Osteoblast (primary cell): Measurements from ENCODE around the gene EIF5AL1. TPM values are rescaled to one million over a fixed set of nuclear protein-coding genes. Genes with fewer than 3 reads are reported as not detected.
"Not testable (repeated sequence)": the region's sequence is repeated elsewhere in the genome, so short reads cannot be mapped to it uniquely, and the experiment has no call there.

Experiments
- DNase-seq: peaks from one replicate; pipeline ENCODE4 v3.0.0; 2011; ENCODE audit warnings: low spot score, mixed read lengths; ENCODE audit not compliant: insufficient read length; ENCODE audit errors: missing footprints
- H2AFZ ChIP-seq: 2 replicates; pipeline ENCODE4 v1.6.0; 2011; ENCODE audit warnings: mild to moderate bottlenecking, low read length
- H3K27ac ChIP-seq: 2 replicates; pipeline ENCODE4 v1.5.1; 2011; ENCODE audit warnings: mild to moderate bottlenecking, low read depth, low read length, moderate library complexity
- H3K27me3 ChIP-seq: 2 replicates; pipeline ENCODE4 v1.6.0; 2012; ENCODE audit warnings: mild to moderate bottlenecking, control low read depth, inconsistent platforms, low read length, moderate library complexity; ENCODE audit not compliant: insufficient read depth
- H3K36me3 ChIP-seq: 2 replicates; pipeline ENCODE4 v1.5.1; 2011; ENCODE audit warnings: mild to moderate bottlenecking, low read length, control low read depth, moderate library complexity; ENCODE audit not compliant: insufficient read depth
- H3K4me1 ChIP-seq: 2 replicates; pipeline ENCODE4 v1.5.1; 2011; ENCODE audit warnings: mild to moderate bottlenecking, low read length, control low read depth, moderate library complexity; ENCODE audit not compliant: insufficient read depth
- H3K4me2 ChIP-seq: 2 replicates; pipeline ENCODE4 v1.6.0; 2011; ENCODE audit warnings: mild to moderate bottlenecking, low read length; ENCODE audit not compliant: insufficient read depth
- H3K4me3 ChIP-seq: fragments of 200-600 bp; sonication (generic); 3 replicates; pipeline ENCODE4 v1.5.1; 2012; ENCODE audit warnings: mild to moderate bottlenecking, low read length, inconsistent platforms; ENCODE audit not compliant: insufficient read depth
- H3K79me2 ChIP-seq: 2 replicates; pipeline ENCODE4 v1.6.0; 2012; ENCODE audit warnings: mild to moderate bottlenecking, low read length, control low read depth, inconsistent platforms; ENCODE audit not compliant: insufficient read depth
- H3K9me3 ChIP-seq: 2 replicates; pipeline ENCODE4 v1.5.1; 2011; ENCODE audit warnings: low read depth, low read length, control low read depth
- H4K20me1 ChIP-seq: 2 replicates; pipeline ENCODE4 v1.6.0; 2012; ENCODE audit warnings: mild to moderate bottlenecking, low read length, control low read depth; ENCODE audit not compliant: insufficient read depth
- CTCF ChIP-seq: IDR thresholded peaks from 2 replicates; pipeline ENCODE4 v1.5.1; 2011; ENCODE audit warnings: mild to moderate bottlenecking, low read depth, low read length, moderate library complexity; ENCODE audit errors: extremely low read depth
- total RNA-seq: library from RNA; depleted of rRNA; stranded (reverse); fragments of >200 nt; gene quantifications from 2 replicates; pipeline ENCODE4 v1.2.3, GENCODE V29; 2012

The EIF5AL1 gene
- total RNA-seq, 1 donor: 0.72 TPM

- peaks cover 29% of the 10 kb centered on the region for H3K27me3 ChIP-seq
- peak; percentile 72 for DNase-seq
- H3K36me3 ChIP-seq: no peaks in the 10 kb centered on the region
- H3K27ac ChIP-seq: no peak overlapping the region
- H3K79me2 ChIP-seq: no peaks in the 10 kb centered on the region
- no peak for TF ChIP-seq CTCF
- H2AFZ ChIP-seq: no peak overlapping the region
- no peaks in the 10 kb centered on the region for H4K20me1 ChIP-seq
- no peaks in the 10 kb centered on the region for H3K4me1 ChIP-seq
- H3K9me3 ChIP-seq: no peaks in the 10 kb centered on the region
- H3K4me3 ChIP-seq: no peak overlapping the region
- no peak overlapping the region for H3K4me2 ChIP-seq
Measured at GRCh38 chr10:79552143-79552542, 39.8 kb downstream of the EIF5AL1 start.

DNA sequence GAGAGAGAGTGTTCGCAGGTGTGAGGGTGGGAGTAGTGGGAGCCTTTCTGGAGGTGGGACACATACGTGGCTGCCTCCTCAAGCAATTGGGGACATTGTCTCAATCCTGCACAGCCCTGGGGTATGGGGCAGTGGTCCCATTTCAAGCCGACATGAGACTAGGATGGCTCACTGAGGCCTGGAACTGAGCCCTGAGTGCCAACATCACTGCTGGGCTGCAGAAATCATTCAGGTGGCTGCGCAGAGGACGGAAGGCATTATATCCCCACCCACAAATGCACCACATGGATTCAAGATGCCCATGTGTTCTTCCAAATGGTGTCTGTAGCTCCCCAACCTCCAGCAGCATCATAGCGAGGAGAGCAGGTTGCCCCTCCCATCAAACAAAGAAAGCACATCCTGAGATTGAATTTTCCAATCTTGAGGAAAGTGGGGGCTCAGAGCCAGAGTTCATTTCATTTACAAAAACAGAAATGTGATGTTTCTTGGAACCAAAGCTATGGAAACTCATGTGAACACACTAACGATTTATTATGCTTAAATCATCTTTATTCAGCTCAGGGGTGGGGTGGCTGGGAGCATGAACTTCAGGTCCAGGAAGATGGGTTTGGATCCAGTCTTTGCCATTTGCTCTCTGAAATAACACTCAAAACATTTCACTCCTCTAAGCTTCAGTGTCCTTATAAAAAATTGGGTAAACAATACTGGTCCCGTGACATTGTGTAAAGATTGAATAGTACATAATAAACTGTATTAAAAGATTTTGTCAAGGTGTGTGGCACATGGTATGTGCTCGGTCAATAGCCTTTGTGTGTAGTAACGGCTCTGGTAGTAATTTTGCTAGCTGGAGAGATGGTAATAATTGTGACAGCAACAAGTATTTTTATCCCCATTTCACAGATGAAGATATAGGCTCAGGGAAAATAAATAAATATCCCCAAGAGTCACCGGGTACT lies 43.3 kb downstream of the EIF5AL1 start:
- Histone ChIP-seq H3K4me1 (no peaks in the 10 kb centered on the region), H3K4me3 (no peak overlapping the region), H4K20me1 (no peaks in the 10 kb centered on the region), H3K79me2 (no peaks in the 10 kb centered on the region), H3K27ac (no peak overlapping the region), H2AFZ (no peak overlapping the region), H3K9me3 (no peaks in the 10 kb centered on the region), H3K4me2 (no peak overlapping the region), H3K27me3 (peaks cover 20% of the 10 kb centered on the region), H3K36me3 (no peaks in the 10 kb centered on the region)
- TF ChIP-seq CTCF: no peak
- no peak for DNase-seq

DNA sequence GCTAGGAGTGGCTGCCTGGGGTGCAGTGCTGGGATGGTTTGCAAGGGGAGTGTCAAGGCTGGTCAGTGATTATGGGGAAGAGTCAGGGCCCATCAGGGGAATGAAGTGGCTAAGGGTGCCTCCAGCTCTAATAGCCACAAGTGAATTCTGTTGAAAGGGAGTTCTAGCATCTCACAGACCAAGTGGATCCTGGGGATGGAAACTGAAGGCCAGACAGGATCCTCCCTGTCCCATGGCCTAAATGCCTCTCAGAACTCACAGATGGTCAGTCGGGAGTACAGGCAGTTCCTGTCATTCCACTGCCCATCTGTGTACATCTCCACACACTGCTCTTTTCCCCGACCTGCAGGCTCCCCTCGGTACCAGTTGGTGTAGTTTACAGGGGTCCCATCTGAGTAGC lies 44.6 kb downstream of the EIF5AL1 start:
- H4K20me1 ChIP-seq, H2AFZ ChIP-seq, H3K27ac ChIP-seq, H3K36me3 ChIP-seq, H3K4me1 ChIP-seq, DNase-seq, H3K9me3 ChIP-seq, H3K4me2 ChIP-seq, H3K4me3 ChIP-seq, H3K79me2 ChIP-seq: not testable (repeated sequence)
- H3K27me3 ChIP-seq: peaks cover 14% of the 10 kb centered on the region

GRCh38 chr10:79559726-79560125 lies 47.4 kb downstream of the EIF5AL1 start:
- Histone ChIP-seq H3K27ac (no peak overlapping the region), H3K4me1 (no peaks in the 10 kb centered on the region), H3K79me2 (no peaks in the 10 kb centered on the region), H3K9me3 (no peaks in the 10 kb centered on the region), H3K4me2 (no peak overlapping the region), H3K27me3 (peaks cover 21% of the 10 kb centered on the region), H3K4me3 (no peak overlapping the region), H2AFZ (no peak overlapping the region), H4K20me1 (no peaks in the 10 kb centered on the region), H3K36me3 (no peaks in the 10 kb centered on the region)
- DNase-seq: peak; percentile 84
- TF ChIP-seq CTCF: no peak
